Uterus (tissue), 2 donors: ENCODE measurements around the gene DNAL4.

Experiments used
- POLR2A ChIP-seq, 2 donors: fragments of 450-650 bp; IDR thresholded peaks; one replicate each; pipeline ENCODE4 v1.6.1; 2016; ENCODE audit warnings: antibody characterized with exemption in 2 of 2, mild to moderate bottlenecking in 1 of 2, moderate library complexity in 1 of 2
- TF ChIP-seq, protein P1 (sequence below), 4 experiments: fragments of 200-600 bp in 2 of 4; fragments of 450-650 bp in 2 of 4; sonication (generic) in 2 of 4; IDR thresholded peaks; one replicate each; pipeline ENCODE4 v1.5.1; 2016 to 2019; ENCODE audit warnings: antibody characterized with exemption in 4 of 4, mild to moderate bottlenecking in 2 of 4, moderate library complexity in 1 of 4

DNA sequence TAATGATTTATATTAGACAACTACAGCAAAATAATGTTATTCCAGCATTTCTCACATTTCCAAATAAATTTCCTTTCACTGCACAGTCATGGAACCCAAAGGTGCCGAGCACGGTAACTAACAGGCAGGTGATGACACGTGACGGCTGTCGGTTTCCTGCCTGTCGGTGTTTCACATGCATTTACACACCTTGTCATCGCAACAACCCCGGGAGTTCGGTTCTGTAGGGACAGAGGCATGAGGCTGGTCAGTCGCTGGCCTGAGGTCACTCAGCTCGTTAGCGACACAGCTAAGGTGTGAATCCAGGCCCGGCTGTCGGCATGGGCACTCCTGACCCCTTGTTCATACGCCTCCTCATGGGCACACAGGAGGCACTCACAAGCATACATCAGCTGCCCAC, 9.9 kb downstream of the DNAL4 start:
- TF ChIP-seq POLR2A (IDR thresholded peaks at IDR 0.05): no peak
- TF ChIP-seq, protein P1, sequence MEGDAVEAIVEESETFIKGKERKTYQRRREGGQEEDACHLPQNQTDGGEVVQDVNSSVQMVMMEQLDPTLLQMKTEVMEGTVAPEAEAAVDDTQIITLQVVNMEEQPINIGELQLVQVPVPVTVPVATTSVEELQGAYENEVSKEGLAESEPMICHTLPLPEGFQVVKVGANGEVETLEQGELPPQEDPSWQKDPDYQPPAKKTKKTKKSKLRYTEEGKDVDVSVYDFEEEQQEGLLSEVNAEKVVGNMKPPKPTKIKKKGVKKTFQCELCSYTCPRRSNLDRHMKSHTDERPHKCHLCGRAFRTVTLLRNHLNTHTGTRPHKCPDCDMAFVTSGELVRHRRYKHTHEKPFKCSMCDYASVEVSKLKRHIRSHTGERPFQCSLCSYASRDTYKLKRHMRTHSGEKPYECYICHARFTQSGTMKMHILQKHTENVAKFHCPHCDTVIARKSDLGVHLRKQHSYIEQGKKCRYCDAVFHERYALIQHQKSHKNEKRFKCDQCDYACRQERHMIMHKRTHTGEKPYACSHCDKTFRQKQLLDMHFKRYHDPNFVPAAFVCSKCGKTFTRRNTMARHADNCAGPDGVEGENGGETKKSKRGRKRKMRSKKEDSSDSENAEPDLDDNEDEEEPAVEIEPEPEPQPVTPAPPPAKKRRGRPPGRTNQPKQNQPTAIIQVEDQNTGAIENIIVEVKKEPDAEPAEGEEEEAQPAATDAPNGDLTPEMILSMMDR (IDR thresholded peaks at IDR 0.05): no peak
